ENCODE measurements around the gene LCAT.
"Not testable (repeated sequence)": the region's sequence is repeated elsewhere in the genome, so short reads cannot be mapped to it uniquely, and the experiment has no call there.

LCAT gene

DNA sequence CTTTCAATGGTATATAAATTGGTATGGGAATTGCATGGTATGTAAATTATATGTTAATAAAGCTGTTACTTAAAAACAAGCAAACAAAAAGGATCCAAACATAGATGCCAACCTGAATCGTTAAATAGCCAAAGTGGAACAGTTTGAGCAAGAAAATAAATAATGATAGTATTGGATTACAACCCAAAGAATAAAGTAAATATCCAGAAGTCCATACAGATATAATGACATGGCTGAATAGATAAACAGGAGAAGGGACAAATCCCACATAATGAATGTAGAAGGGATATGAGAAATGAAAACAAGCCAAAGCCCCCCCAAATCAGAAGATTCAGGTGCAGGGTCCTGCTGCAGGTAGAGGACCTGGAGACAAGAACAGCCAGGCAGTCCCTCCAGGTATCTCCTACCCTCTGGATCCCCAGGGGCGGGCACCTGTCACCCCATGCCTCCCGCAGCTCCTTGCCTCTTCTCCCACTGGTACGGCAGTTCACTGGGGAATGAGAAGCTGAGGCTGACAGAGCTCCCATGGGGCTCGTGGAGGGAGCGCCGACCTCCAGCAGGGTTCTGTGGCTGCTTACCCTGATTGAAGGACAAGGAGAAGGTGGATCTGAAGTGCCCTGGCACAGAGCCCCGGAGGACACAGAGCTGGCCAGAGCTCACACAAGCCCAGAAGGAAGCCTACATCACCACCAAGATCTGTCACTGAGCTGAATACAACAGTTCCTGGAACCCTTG is 9.9 kb upstream of the LCAT start:
- no peak overlapping the region for H3K4me3 ChIP-seq (ENCODE audit: low read depth, low read length)
- no peak for DNase-seq (ENCODE audit: low read depth)

DNA sequence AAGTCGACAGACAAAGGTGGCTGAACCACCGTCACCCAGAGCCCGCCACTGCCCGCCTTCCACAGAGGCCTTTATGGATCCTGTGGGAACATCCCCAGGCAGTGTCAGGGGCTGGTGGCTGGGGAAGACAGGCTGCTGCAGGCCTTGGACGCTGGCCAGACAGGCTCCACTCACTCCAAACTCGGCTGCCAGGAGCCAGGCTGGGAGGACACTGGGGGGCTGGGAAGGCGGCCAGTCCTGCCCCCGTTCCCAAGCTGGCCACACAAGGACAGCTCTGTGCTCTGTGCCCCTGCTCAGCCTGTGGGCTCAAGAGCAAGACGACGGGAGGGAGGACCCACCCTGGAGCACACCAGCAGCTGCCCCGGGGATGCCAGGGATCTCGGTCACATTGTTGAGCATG is 7.6 kb upstream of the LCAT start:
- no peak overlapping the region for H3K4me3 ChIP-seq (ENCODE audit: low read depth, low read length)
- DNase-seq (ENCODE audit: low read depth): no peak

DNA sequence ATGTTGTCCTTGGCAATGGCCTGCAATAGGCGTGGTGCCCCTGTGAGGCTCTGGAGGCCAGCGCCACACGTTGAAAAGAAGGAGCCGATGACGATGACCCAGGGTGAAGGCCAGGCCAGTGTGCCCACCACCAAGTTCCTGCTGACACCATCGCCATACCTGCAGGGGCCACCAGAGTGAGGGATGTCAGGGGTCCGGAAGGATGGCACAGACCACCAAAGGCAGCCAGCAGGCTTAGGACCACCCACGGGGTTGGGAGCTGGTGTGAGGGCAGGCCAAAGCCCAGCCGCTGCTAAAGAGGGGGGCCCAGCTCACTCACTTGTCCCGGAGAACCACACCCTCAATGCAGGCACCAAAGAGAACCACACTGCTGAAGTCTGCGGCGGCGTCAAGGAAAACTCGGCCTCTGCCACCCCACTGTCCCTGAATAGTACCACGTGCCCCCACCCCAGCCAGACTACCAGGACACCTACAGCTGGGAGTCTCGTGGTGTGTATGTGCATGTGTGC is 6.5 kb upstream of the LCAT start:
- DNase-seq (ENCODE audit: low read depth): no peak
- H3K4me3 ChIP-seq (ENCODE audit: low read depth, low read length): no peak overlapping the region

DNA sequence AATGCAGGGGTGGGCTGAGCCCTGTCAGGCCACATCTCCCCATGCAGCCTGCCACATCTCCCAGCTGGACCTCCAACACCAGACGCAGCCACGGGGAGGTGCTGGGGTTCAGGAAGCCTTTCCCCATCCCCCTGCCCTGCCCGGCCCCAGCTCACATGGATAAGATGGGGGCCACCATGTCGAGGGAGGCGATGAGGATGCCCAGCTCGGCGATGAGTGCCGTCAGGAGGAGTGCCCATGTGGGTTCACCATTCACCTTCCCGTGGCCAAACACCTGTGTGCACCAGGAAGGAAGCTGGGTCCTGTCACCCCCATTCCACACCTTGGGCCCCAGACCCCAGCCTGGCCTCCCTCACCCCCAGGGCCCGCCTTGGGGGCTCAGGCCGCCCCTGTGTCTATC is 5.7 kb upstream of the LCAT start:
- no peak overlapping the region for H3K4me3 ChIP-seq (ENCODE audit: low read depth, low read length)
- DNase-seq (ENCODE audit: low read depth): no peak

GRCh38 chr16:67948015-67948414 is 4.1 kb upstream of the LCAT start:
- H3K4me3 ChIP-seq (ENCODE audit: low read depth, low read length): no peak overlapping the region
- DNase-seq (ENCODE audit: low read depth): no peak

GRCh38 chr16:67946966-67947558 is 3.1 kb upstream of the LCAT start:
- H3K4me3 ChIP-seq (ENCODE audit: low read depth, low read length): no peak overlapping the region
- DNase-seq (ENCODE audit: low read depth): no peak

- DNase-seq (ENCODE audit: low read depth): no peak
- no peak overlapping the region for H3K4me3 ChIP-seq (ENCODE audit: low read depth, low read length)
Measured at GRCh38 chr16:67946128-67946569, 2.2 kb upstream of the LCAT start.

- H3K4me3 ChIP-seq (ENCODE audit: low read depth, low read length): no peak overlapping the region
- no peak for DNase-seq (ENCODE audit: low read depth)
Measured at GRCh38 chr16:67945392-67945933, 1.5 kb upstream of the LCAT start.

DNA sequence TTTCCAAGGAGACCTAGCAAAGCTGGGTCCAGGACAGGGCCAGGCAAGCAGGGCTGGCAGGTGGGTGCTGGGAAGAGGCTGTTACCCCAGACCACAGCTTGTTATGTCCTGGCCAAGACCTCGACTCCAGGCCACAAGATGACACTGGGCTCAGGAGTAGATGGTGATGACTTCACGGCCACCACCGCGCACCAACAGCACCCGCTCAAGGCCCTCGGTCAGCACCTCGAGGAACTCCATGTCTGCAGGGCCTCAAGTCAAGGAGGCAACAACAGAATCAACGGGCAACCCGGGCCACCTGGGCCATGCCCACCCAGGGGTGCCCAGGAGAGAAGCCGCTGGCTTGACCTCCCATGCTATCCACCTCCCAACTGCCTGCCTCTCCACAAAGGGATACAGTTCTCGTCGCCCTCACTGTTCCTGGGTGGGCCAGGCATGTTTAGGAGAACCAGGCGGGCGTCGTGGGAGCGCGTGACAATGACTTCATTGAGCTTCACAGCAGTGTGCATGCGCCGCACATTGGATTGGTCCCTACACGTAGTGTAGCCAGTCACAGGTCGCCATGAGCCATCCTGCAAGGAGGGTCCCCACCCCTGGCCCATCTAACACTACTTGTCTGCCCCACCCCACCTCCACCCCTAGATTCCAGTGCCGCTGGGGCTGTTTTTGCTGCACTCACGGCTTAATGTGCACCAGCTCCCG is 921 bp upstream of the LCAT start:
- no peak for DNase-seq (ENCODE audit: low read depth)
- no peak overlapping the region for H3K4me3 ChIP-seq (ENCODE audit: low read depth, low read length)

DNA sequence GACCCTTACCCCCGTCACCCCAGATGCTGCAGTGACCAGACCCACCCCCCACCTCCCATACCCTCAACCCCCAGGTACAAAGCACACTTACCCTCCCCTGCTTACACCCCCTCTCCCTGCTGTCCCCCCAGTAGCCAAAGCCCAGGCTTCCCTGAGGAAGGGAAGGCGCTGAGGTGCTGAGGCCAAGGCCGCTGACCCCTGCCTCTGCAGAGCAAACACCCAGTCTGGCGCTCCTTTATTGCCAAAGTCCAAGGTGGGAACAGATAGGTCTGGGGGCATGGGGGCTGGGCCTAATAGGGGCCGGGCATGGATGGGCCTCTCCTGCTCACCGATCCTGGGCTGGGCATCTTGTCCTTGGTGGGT is 683 bp downstream of the LCAT start:
- H3K4me3 ChIP-seq (ENCODE audit: low read depth, low read length): no peak overlapping the region
- no peak for DNase-seq (ENCODE audit: low read depth)

- no peak for DNase-seq (ENCODE audit: low read depth)
- no peak overlapping the region for H3K4me3 ChIP-seq (ENCODE audit: low read depth, low read length)
Measured at GRCh38 chr16:67942510-67943255, 1.2 kb downstream of the LCAT start.

GRCh38 chr16:67942200-67942509 is 1.8 kb downstream of the LCAT start:
- no peak overlapping the region for H3K4me3 ChIP-seq (ENCODE audit: low read depth, low read length)
- DNase-seq (ENCODE audit: low read depth): no peak

GRCh38 chr16:67941469-67942199 is 2.3 kb downstream of the LCAT start:
- DNase-seq (ENCODE audit: low read depth): no peak
- no peak overlapping the region for H3K4me3 ChIP-seq (ENCODE audit: low read depth, low read length)

DNA sequence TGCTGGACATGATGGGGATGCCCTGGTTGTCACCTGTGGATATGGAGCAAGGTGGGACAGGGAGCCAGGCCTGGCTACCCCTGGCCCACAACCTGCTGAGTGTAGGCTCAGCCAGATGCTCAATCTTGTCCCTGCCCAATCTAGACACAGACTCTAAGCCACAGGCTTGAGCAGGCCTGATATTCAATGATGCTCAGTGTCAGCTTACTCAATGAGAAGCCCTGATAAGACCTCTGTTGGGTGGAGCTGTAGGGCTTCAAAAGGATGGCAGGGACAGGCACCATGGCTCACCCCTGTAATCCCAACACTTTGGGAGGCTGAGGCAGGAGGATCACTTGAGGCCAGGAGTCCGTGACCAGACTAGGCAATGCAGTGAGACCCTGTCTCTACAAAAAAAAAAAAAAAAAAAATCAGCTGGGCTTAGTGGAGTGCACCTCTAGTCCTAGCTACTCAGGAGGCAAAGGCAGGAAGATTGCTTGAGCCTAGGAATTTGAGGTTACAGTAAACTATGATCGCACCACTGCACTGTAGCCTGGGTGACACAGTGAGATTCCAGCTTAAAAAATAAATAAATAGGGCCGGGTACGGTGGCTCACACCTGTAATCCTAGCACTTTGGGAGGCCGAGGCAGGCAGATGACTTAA is 3.4 kb downstream of the LCAT start:
- DNase-seq (ENCODE audit: low read depth): no peak
- no peak overlapping the region for H3K4me3 ChIP-seq (ENCODE audit: low read depth, low read length)

GRCh38 chr16:67939507-67940445 is 4.1 kb downstream of the LCAT start:
- no peak overlapping the region for H3K4me3 ChIP-seq (ENCODE audit: low read depth, low read length)
- no peak for DNase-seq (ENCODE audit: low read depth)

DNA sequence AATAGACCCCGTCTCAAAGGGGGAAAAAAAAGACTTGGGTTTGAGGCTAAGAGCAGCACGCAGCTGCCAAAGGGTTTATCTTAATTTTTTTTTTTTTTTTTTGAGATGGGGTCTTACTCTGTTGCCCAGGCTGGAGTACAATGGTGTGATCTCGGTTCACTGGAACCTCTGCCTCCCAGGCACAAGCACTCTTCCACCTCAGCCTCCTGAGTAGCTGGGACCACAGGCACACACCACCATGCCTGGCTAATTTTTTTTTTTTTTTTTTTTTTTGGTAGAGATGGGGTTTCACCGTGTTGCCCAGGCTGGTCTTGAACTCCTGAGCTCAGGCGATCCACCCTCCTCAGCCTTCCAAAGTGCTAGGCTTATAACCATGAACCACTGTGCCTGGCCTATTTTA is 6.2 kb downstream of the LCAT start:
- not testable (repeated sequence) for DNase-seq (ENCODE audit: low read depth); H3K4me3 ChIP-seq (ENCODE audit: low read depth, low read length)

DNA sequence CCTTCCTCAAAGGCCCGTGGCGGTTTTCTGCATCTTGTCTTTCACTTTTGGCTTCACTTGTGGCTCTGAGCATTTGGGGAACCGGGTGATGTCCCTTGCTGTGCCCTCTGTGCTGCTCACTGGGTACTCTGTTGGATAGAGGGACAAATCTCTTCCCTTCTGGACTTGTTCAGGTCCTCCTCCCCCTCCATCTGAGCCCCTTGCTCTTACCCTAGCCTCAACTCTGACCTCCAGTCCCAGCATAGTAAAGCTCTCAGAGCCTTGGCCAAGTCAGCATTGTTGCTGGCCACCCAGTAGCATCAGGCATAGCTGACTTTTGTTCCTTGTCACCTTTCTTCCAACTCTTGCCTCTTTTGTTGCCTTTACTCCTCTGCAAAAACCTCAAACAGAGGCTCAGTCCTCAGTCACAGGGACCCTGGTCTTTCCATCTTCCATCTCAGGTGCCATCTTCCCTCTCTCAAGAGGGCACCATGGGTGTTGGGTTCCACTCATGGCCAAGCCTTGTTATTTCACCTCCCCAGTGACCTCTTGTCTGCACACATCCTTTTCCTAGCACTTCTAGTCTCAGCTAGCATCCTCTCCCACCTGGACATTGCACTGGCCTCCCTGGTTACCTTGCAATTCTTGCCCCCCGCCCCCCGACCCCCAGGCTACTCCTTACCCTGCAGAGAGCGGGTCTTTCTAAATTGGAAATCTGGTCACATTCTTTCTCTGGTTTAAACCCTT is 6.9 kb downstream of the LCAT start:
- no peak for DNase-seq (ENCODE audit: low read depth)
- H3K4me3 ChIP-seq (ENCODE audit: low read depth, low read length): peak overlapping the region; percentile 91
